Adrenal gland (tissue), 12 donors: ENCODE measurements around the gene TMEM167B. TPM values are rescaled to one million over a fixed set of nuclear protein-coding genes. Genes with fewer than 3 reads are reported as not detected.
"Not testable (repeated sequence)": the region's sequence is repeated elsewhere in the genome, so short reads cannot be mapped to it uniquely, and the experiment has no call there.

Source experiments
- DNase-seq, 7 donors: peaks; one replicate each; pipeline ENCODE4 v3.0.0-alpha.2; 2019 to 2020
- H3K27ac ChIP-seq, 5 donors: fragments of 200-600 bp; sonication (generic) in 4 of 5; 1 replicate in 3 of 5; 2 replicates in 2 of 5; pipeline versions ENCODE4 v1.5.1 to v1.8.0; 2016 to 2020; ENCODE audit warnings: mild to moderate bottlenecking in 1 of 5
- H3K27me3 ChIP-seq: fragments of 200-600 bp; 2 replicates; pipeline ENCODE4 v1.8.0; 2021
- H3K36me3 ChIP-seq, 2 donors: fragments of 200-600 bp; replicated peaks in 1 of 2; 1 replicate in 1 of 2; 2 replicates in 1 of 2; pipeline versions ENCODE4 v1.5.1 to v1.8.0; 2018 to 2022
- H3K4me1 ChIP-seq, 2 donors: fragments of 200-600 bp; replicated peaks in 1 of 2; 1 replicate in 1 of 2; 2 replicates in 1 of 2; pipeline versions ENCODE4 v1.5.1 to v1.8.0; 2018 to 2021
- H3K4me3 ChIP-seq, 4 donors: fragments of 200-600 bp; sonication (generic) in 3 of 4; one replicate each; pipeline ENCODE4 v1.5.1; 2016 to 2018
- H3K9me3 ChIP-seq, 3 donors: fragments of 200-600 bp; sonication (generic) in 1 of 3; replicated peaks in 1 of 3; 1 replicate in 2 of 3; 2 replicates in 1 of 3; pipeline versions ENCODE4 v1.5.1 to v1.8.0; 2016 to 2021
- CTCF ChIP-seq, 6 experiments: fragments of 450-650 bp in 4 of 6; fragments of 200-600 bp in 2 of 6; sonication (generic) in 1 of 6; IDR thresholded peaks; 1 replicate in 5 of 6; 2 replicates in 1 of 6; pipeline versions ENCODE4 v1.5.1 to v1.8.0; 2016 to 2021; ENCODE audit warnings: antibody characterized with exemption in 6 of 6, mild to moderate bottlenecking in 2 of 6, moderate library complexity in 1 of 6
- POLR2A ChIP-seq, 2 donors: fragments of 450-650 bp; IDR thresholded peaks; one replicate each; pipeline ENCODE4 v1.6.1; 2017; ENCODE audit warnings: antibody characterized with exemption in 2 of 2, mild to moderate bottlenecking in 2 of 2, moderate library complexity in 1 of 2
- WGBS, 4 donors: extraction: QIAGEN DNeasy Blood & Tissue Kit in 2 of 4; methylation state at CpG; one replicate each; pipeline versions ENCODE4 v1.1.5 to v1.1.7; 2013 to 2017; 5-methylcytosine and 5-hydroxymethylcytosine counted together
- intact Hi-C, 2 donors: fragments of 100-400 bp; cut with DNase I; formaldehyde crosslinking; loops; one replicate each; pipeline versions ENCODE4 v1.14.1 to v1.15.0; 2022 to 2023
- polyA plus RNA-seq, 3 donors: library from polyadenylated mRNA; stranded (reverse); fragments of 200-250 nt in 2 of 3; fragments of 350-450 nt in 1 of 3; fragmentation: Illumina TruSeq in 1 of 3; extraction: RNeasy Lipid Tissue Mini Kit (QIAGEN cat#74804) in 1 of 3; gene quantifications; one replicate each; pipeline ENCODE4 v1.2.3, GENCODE V29; 2013 to 2014
- small RNA-seq, 2 donors: library from RNA; depleted of rRNA; stranded (forward); fragments of <200 nt; gene quantifications; one replicate each; pipeline ENCODE3, GENCODE V24; 2016
- total RNA-seq, 9 donors: library from RNA; depleted of rRNA in 4 of 9; stranded (reverse); fragments of >200 nt in 4 of 9; fragments of 120-200 nt in 1 of 9; fragmentation: NEBNext Ultra II Directional in 1 of 9; extraction: Animal tissue kit (Norgen Biotek cat#: 25700) in 1 of 9; gene quantifications; one replicate each; pipeline versions ENCODE4 v1.1.0 to v1.2.4, GENCODE V29; 2013 to 2023
- donor health status: healthy with polysubstance abuse.
- donor health status: Bipolar disorder and iron deficiency.
- donor health status: DM: yes; HTN: yes; CAD: no.
- donor health status: DM: no; HTN: no; CAD: no.
- donor health status: DM: no; HTN: no; CAD: no.
- donor health status: DM: yes; HTN: yes; CAD: no.

The TMEM167B gene
- total and polyA plus RNA-seq, 12 donors: 14.2 to 106 (median 50.5) TPM

GRCh38 chr1:109142260-109142659 lies 51.7 kb downstream of the TMEM167B start:
- no peaks in the 10 kb centered on the region for H3K36me3 ChIP-seq
- no peak for DNase-seq
- H3K9me3 ChIP-seq: no peaks in the 10 kb centered on the region
- intact Hi-C loops: no loop called here
- H3K27ac ChIP-seq: no peak overlapping the region
- 82 to 88% (median 86%) methylated on average over 5 of the region's 5 CpGs for WGBS, 4 donors
- no peak overlapping the region for H3K4me3 ChIP-seq
- no peaks in the 10 kb centered on the region for H3K27me3 ChIP-seq
- TF ChIP-seq POLR2A (IDR thresholded peaks at IDR 0.05) (no peak), CTCF (IDR thresholded peaks at IDR 0.05) (no peak)
- H3K4me1 ChIP-seq: no peaks in the 10 kb centered on the region

- H3K27me3 ChIP-seq, intact Hi-C loops, H3K36me3 ChIP-seq, H3K4me1 ChIP-seq, H3K27ac ChIP-seq, H3K9me3 ChIP-seq, H3K4me3 ChIP-seq, DNase-seq: not testable (repeated sequence)
- 88 to 95% (median 93%) methylated on average over 6 of the region's 6 CpGs for WGBS, 4 donors
These were observed 52.2 kb downstream of the TMEM167B start for GRCh38 chr1:109142725-109143124.

Small RNA genes within 50 kb of the gene (small RNA-seq; reads per million reads assigned to genes)
- 0 reads per million in 2 donors for gene AL356488.2

Other genes with a start within 250 kb of the TMEM167B start
- gene AKNAD1, start 233.7 kb upstream of the TMEM167B start, total RNA-seq: 1 to 10 TPM in 4 of 9 donors, under 1 TPM in 2, not detected in 3; 0.46 to 2.6 (median 1.3) TPM
- gene AKNAD1, start 233.7 kb upstream of the TMEM167B start, polyA plus RNA-seq: 1 to 10 TPM in 2 of 3 donors, under 1 TPM in 1; 0.35 to 8.5 (median 3.3) TPM
- gene GPSM2, start 213.8 kb upstream of the TMEM167B start, total RNA-seq: 10 to 100 TPM in 4 of 9 donors, 1 to 10 TPM in 5; 1.9 to 29.1 (median 7.7) TPM
- gene GPSM2, start 213.8 kb upstream of the TMEM167B start, polyA plus RNA-seq: 1 to 10 TPM; 1.4 to 4.3 (median 3.7) TPM
- 10 to 100 TPM; 29.2 to 51.8 (median 43.7) TPM for gene CLCC1, start 127.3 kb upstream of the TMEM167B start, total RNA-seq
- 10 to 100 TPM; 13.9 to 48.5 (median 37.0) TPM for gene CLCC1, start 127.3 kb upstream of the TMEM167B start, polyA plus RNA-seq
- 10 to 100 TPM in 6 of 9 donors, 1 to 10 TPM in 3; 8.2 to 16.0 (median 10.9) TPM for gene WDR47, start 48.7 kb upstream of the TMEM167B start, total RNA-seq
- gene WDR47, start 48.7 kb upstream of the TMEM167B start, polyA plus RNA-seq: 10 to 100 TPM in 1 of 3 donors, 1 to 10 TPM in 2; 2.4 to 11.8 (median 2.7) TPM
- 10 to 100 TPM; 11.7 to 68.6 (median 31.3) TPM for gene TAF13, start 14.8 kb upstream of the TMEM167B start, total RNA-seq
- gene TAF13, start 14.8 kb upstream of the TMEM167B start, polyA plus RNA-seq: 10 to 100 TPM; 13.7 to 96.5 (median 21.6) TPM
- gene ELAPOR1, start 23.4 kb downstream of the TMEM167B start, total RNA-seq: 1 to 10 TPM in 6 of 9 donors, under 1 TPM in 3; 0.09 to 9.9 (median 1.4) TPM
- 10 to 100 TPM in 1 of 3 donors, 1 to 10 TPM in 2; 1.4 to 11.2 (median 5.6) TPM for gene ELAPOR1, start 23.4 kb downstream of the TMEM167B start, polyA plus RNA-seq
- gene SARS1, start 123.2 kb downstream of the TMEM167B start, total RNA-seq: 100 to 1,000 TPM; 135 to 216 (median 154) TPM
- gene SARS1, start 123.2 kb downstream of the TMEM167B start, polyA plus RNA-seq: 100 to 1,000 TPM in 1 of 3 donors, 10 to 100 TPM in 2; 64.3 to 211 (median 69.0) TPM
- gene CELSR2, start 158.8 kb downstream of the TMEM167B start, total RNA-seq: 1 to 10 TPM in 8 of 9 donors, under 1 TPM in 1; 0.89 to 9.1 (median 5.1) TPM
- 1 to 10 TPM; 1.7 to 6.3 (median 1.8) TPM for gene CELSR2, start 158.8 kb downstream of the TMEM167B start, polyA plus RNA-seq
- gene PSRC1, start 192.4 kb downstream of the TMEM167B start, total RNA-seq: 10 to 100 TPM in 1 of 9 donors, 1 to 10 TPM in 7, under 1 TPM in 1; 0.52 to 13.2 (median 2.6) TPM
- 1 to 10 TPM; 1.7 to 5.8 (median 2.4) TPM for gene PSRC1, start 192.4 kb downstream of the TMEM167B start, polyA plus RNA-seq
- gene MYBPHL, start 216.2 kb downstream of the TMEM167B start, total RNA-seq: 10 to 100 TPM in 1 of 9 donors, under 1 TPM in 3, not detected in 5; 0.32 to 12.3 (median 0.51) TPM
- gene MYBPHL, start 216.2 kb downstream of the TMEM167B start, polyA plus RNA-seq: under 1 TPM in 2 of 3 donors, not detected in 1; 0.35 to 0.98 TPM